ENCODE data around the gene BET1. TPM values are rescaled to one million over a fixed set of nuclear protein-coding genes. Genes with fewer than 3 reads are reported as not detected.

BET1 gene
- total RNA-seq, 1 experiment from 2014 or later: 17.2 TPM

GRCh38 chr7:94048755-94049154, 44.6 kb upstream of the BET1 start:
- RAD21 ChIA-PET (ENCODE audit: low non-redundant PET in 1 of 2, low total read pairs in 2 of 2, uncharacterized antibody in 2 of 2, unreplicated experiment in 2 of 2): no interaction called here
- no TSS peak for BruUV-seq (replicated peaks)

GRCh38 chr7:94047956-94048355, 43.8 kb upstream of the BET1 start:
- no peak overlapping the region for H3K4me3 ChIP-seq (replicated peaks in 1 of 2; ENCODE audit: low read depth in 1 of 2, low read length in 2 of 2)
- no peaks in the 10 kb centered on the region for H4K20me1 ChIP-seq (ENCODE audit: insufficient read depth)
- H2AFZ ChIP-seq (ENCODE audit: low read depth, low read length, poor library complexity, severe bottlenecking): no peak overlapping the region
- H3K36me3 ChIP-seq (ENCODE audit: control insufficient read depth in 1 of 2, insufficient read depth in 2 of 2, low read length in 2 of 2): no peaks in the 10 kb centered on the region
- ATAC-seq (no peak), DNase-seq (ENCODE audit: low read depth, low spot score) (no peak)
- TF ChIP-seq ZFX (IDR thresholded peaks at IDR 0.05) (no peak), CBX3 (IDR thresholded peaks at IDR 0.05; ENCODE audit: low read depth) (no peak), RAD21 (IDR thresholded peaks at IDR 0.05; ENCODE audit: low read depth) (no peak), JUND (IDR thresholded peaks at IDR 0.05) (no peak), CEBPB (IDR thresholded peaks at IDR 0.05; ENCODE audit: low read depth) (no peak), POLR2A (IDR thresholded peaks at IDR 0.05; ENCODE audit: borderline replicate concordance, extremely low read depth, insufficient read depth, insufficient read length) (no peak), SRF (IDR thresholded peaks at IDR 0.05; ENCODE audit: low read depth) (no peak), POLR2AphosphoS5 (IDR thresholded peaks at IDR 0.05; ENCODE audit: low read depth, low read length) (no peak), EZH2phosphoT487 (IDR thresholded peaks at IDR 0.05; ENCODE audit: borderline replicate concordance) (no peak), YY1 (IDR thresholded peaks at IDR 0.05; ENCODE audit: extremely low read depth, insufficient replicate concordance, low read depth, low read length) (no peak)
- TF ChIP-seq, protein P1, sequence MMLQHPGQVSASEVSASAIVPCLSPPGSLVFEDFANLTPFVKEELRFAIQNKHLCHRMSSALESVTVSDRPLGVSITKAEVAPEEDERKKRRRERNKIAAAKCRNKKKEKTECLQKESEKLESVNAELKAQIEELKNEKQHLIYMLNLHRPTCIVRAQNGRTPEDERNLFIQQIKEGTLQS (IDR thresholded peaks at IDR 0.05): no peak
- TF ChIP-seq, protein P2, sequence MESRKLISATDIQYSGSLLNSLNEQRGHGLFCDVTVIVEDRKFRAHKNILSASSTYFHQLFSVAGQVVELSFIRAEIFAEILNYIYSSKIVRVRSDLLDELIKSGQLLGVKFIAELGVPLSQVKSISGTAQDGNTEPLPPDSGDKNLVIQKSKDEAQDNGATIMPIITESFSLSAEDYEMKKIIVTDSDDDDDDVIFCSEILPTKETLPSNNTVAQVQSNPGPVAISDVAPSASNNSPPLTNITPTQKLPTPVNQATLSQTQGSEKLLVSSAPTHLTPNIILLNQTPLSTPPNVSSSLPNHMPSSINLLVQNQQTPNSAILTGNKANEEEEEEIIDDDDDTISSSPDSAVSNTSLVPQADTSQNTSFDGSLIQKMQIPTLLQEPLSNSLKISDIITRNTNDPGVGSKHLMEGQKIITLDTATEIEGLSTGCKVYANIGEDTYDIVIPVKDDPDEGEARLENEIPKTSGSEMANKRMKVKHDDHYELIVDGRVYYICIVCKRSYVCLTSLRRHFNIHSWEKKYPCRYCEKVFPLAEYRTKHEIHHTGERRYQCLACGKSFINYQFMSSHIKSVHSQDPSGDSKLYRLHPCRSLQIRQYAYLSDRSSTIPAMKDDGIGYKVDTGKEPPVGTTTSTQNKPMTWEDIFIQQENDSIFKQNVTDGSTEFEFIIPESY (IDR thresholded peaks at IDR 0.05; ENCODE audit: extremely low read depth, insufficient replicate concordance, low read length): no peak
- no peaks in the 10 kb centered on the region for H3K79me2 ChIP-seq (ENCODE audit: insufficient read depth, low read length)
- ChIA-PET POLR2A (no interaction called here), CTCF (no interaction called here), RAD21 (ENCODE audit: low non-redundant PET in 1 of 2, low total read pairs in 2 of 2, uncharacterized antibody in 2 of 2, unreplicated experiment in 2 of 2) (no interaction called here)
- no peaks in the 10 kb centered on the region for H3K9me3 ChIP-seq (ENCODE audit: control insufficient read depth in 1 of 2, insufficient read depth in 1 of 2, low read depth in 1 of 2, low read length in 2 of 2)
- H3K9me2 ChIP-seq (ENCODE audit: insufficient read depth): no peaks in the 10 kb centered on the region
- H3K27ac ChIP-seq (ENCODE audit: low read depth, low read length): no peak overlapping the region
- H3K27me3 ChIP-seq (ENCODE audit: insufficient read depth, low read length): peaks cover 5% of the 10 kb centered on the region; the same call in 1 of the 2 replicates
- no peak overlapping the region for H3K4me2 ChIP-seq (ENCODE audit: low read length)
- H3K9ac ChIP-seq (ENCODE audit: low read length): no peak overlapping the region
- H3K4me1 ChIP-seq (ENCODE audit: control insufficient read depth in 1 of 2, insufficient read depth in 2 of 2, low read length in 2 of 2): no peaks in the 10 kb centered on the region
- intact Hi-C loops (cut with micrococcal nuclease): no loop called here
- no TSS peak for BruUV-seq (replicated peaks)

More at GRCh38 chr7:94048755-94049154, 44.6 kb upstream of the BET1 start:
- POLR2A ChIA-PET: no interaction called here
- no peak overlapping the region for H2AFZ ChIP-seq (ENCODE audit: low read depth, low read length, poor library complexity, severe bottlenecking)
- CTCF ChIA-PET: no interaction called here
- intact Hi-C loops (cut with micrococcal nuclease): no loop called here
- no peaks in the 10 kb centered on the region for H3K9me3 ChIP-seq (ENCODE audit: control insufficient read depth in 1 of 2, insufficient read depth in 1 of 2, low read depth in 1 of 2, low read length in 2 of 2)
- DNase-seq (ENCODE audit: low read depth, low spot score) (no peak), ATAC-seq (no peak)
- H3K27ac ChIP-seq (ENCODE audit: low read depth, low read length): no peak overlapping the region
- TF ChIP-seq RAD21 (IDR thresholded peaks at IDR 0.05; ENCODE audit: low read depth) (no peak), EZH2 (IDR thresholded peaks at IDR 0.05) (no peak)
- TF ChIP-seq, protein P3, sequence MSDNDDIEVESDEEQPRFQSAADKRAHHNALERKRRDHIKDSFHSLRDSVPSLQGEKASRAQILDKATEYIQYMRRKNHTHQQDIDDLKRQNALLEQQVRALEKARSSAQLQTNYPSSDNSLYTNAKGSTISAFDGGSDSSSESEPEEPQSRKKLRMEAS (IDR thresholded peaks at IDR 0.05): no peak
- H3K9ac ChIP-seq (ENCODE audit: low read length): no peak overlapping the region
- peaks cover 5% of the 10 kb centered on the region; the same call in 1 of the 2 replicates for H3K27me3 ChIP-seq (ENCODE audit: insufficient read depth, low read length)
- no peak overlapping the region for H3K4me3 ChIP-seq (replicated peaks in 1 of 2; ENCODE audit: low read depth in 1 of 2, low read length in 2 of 2)
- no peak overlapping the region for H3K4me2 ChIP-seq (ENCODE audit: low read length)
- no peaks in the 10 kb centered on the region for H3K36me3 ChIP-seq (ENCODE audit: control insufficient read depth in 1 of 2, insufficient read depth in 2 of 2, low read length in 2 of 2)
- H3K79me2 ChIP-seq (ENCODE audit: insufficient read depth, low read length): no peaks in the 10 kb centered on the region
- no peaks in the 10 kb centered on the region for H4K20me1 ChIP-seq (ENCODE audit: insufficient read depth)
- no peaks in the 10 kb centered on the region for H3K9me2 ChIP-seq (ENCODE audit: insufficient read depth)
- H3K4me1 ChIP-seq (ENCODE audit: control insufficient read depth in 1 of 2, insufficient read depth in 2 of 2, low read length in 2 of 2): no peaks in the 10 kb centered on the region

Measured in HCT116 (cell line).